NCI-H2029 (cell line): Measurements from ENCODE around the gene HECA.
A peak's percentile ranks its signal among the peaks of the same experiment; 100 is the strongest.
"Not testable (repeated sequence)": the region's sequence is repeated elsewhere in the genome, so short reads cannot be mapped to it uniquely, and the experiment has no call there.

Experiments
- DNase-seq: peaks from one replicate; lab custom pipeline; 2025; lab: John Stamatoyannopoulos, UW

The HECA gene, protein sequence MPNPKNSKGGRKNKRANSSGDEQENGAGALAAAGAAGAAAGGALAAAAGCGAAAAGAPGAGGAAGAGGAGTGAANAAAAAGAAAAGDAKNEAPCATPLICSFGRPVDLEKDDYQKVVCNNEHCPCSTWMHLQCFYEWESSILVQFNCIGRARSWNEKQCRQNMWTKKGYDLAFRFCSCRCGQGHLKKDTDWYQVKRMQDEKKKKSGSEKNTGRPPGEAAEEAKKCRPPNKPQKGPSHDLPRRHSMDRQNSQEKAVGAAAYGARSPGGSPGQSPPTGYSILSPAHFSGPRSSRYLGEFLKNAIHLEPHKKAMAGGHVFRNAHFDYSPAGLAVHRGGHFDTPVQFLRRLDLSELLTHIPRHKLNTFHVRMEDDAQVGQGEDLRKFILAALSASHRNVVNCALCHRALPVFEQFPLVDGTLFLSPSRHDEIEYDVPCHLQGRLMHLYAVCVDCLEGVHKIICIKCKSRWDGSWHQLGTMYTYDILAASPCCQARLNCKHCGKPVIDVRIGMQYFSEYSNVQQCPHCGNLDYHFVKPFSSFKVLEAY

DNA sequence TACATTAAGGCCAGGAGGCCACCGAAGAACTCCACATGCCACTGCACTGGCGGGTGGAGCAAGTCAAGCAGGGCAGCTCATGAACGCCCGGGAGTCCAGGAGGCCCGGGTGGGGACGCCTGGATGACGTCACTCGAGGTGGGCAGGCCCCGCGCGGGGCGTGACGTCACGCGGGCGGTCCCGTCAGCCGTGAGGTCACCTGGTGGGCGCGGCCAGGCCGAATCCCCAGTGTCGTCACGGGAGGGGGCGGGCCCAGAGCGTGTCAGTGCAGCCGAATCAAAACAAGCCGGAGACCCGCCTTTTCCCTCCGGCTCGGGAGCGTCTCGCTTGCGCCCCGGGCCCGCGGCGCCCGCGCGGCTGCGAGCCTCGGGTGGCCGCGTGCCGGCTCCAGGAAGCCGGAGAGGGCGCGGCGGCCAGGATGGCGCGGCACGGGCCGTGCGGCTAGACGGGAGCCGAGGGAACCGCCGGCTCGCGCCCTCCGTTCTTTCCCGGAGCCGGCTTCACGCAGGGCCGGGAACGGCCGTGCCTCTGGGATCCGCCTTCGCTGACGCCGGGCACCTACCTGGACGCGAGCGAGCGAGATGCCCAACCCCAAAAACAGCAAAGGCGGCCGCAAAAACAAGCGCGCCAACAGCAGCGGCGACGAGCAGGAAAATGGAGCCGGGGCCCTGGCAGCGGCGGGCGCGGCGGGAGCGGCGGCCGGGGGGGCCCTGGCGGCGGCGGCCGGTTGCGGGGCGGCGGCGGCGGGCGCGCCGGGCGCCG, at the start of gene HECA:
HECA (plus strand) TSS at position 264 of the 761 bp plus-strand sequence; CDS start at position 581, 317 bp downstream.
- DNase-seq = peak; percentile 68

DNA sequence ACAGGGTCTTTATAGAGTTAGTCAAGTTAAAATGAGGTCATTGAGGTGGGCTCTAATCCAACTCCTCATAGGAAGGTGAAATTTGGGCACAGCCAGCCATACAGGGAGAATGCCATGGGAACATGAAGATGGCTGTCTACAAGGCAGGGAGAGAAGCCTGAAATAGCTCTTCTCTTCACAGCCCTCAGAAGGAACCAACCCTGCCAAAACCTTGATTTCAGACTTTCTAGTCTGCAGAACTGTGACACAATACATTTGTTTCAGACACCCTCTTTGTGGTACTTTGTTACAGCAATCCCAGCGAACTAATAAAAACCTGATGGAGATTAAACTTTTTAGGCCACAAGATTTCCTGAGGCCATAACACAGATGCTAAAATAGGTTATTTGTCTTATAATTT, 43.1 kb upstream of the HECA start:
- no peak for DNase-seq

DNA sequence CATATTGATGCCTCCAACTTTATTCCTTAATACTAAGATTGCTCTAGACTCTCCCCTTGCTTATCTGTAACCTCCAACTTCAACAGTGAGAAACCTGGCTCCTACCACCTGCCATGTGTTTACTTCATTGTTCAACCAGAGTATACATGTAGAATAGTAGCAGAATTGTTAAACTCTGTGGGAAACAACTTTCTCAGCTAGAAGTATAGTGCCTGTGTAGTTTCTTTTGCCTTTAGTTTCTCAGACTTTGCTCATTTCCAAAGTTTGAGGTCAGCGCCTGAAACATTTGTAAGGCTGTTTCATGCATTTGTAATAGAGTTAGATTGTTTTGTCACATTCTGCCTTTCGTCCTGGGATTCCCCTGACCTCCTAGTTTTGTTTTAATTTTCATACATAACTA, 34.9 kb upstream of the HECA start:
- no peak for DNase-seq

DNA sequence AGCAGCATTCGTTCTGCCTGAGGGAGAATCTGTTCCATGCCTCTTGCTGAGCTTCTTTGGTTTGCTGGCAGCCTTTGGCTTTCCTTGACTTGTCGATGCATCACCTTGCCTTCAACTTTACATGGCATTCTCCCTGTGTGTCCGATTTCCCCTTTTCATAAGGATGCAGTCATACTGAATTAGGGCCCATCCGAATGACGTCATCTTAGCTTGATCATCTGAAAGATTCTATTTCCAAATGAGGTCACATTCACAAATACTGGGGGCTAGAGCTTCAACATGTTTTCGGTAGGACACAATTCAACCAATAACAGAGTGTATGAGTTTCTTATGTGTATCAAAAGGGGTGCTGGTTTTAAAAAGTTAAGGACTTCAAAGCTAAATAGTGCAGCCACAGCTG, 27.8 kb upstream of the HECA start:
- DNase-seq = no peak

- no peak for DNase-seq
These were observed 26.5 kb upstream of the HECA start for GRCh38 chr6:139108378-139108777.

DNA sequence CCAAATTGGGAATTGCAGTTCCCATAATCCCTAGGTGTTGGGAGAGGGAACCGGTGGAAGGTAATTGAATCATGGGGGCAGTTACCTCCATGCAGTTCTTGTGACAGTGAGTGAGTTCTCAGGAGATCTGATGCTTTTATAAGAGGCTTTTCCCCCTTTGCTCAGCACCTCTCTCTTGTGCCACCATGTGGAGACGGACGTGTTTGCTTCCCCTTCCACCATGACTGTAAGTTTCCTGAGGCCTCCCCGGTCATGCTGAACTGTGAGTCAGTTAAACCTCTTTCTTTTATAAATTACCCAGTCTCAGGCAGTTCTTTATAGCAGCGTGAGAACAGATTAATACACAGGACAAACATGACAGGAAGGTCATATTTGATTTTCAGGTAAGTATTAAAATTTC, 25.3 kb upstream of the HECA start:
- DNase-seq = no peak

GRCh38 chr6:139112146-139112545, 22.7 kb upstream of the HECA start:
- DNase-seq = no peak

GRCh38 chr6:139112561-139112960, 22.3 kb upstream of the HECA start:
- no peak for DNase-seq

DNA sequence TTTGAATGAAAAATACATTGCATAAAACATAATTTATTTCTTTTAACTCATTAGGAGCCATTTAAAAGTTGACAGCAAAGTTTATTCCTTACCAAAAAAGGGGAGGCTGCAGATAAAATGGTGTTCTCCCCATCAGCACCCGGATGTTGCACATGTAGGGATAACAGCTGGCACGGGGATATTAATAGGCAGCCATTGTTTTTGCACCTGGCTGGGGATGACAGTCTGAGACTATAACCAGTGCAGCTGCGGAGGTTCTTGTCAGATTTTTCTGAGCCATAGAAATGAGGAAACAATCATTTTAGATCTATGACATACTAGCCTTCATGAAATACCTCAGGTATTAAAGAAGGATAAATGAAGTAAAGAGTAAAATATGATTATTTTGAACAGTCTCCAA, 20.1 kb upstream of the HECA start:
- DNase-seq = no peak

- no peak for DNase-seq
These were observed 18.7 kb upstream of the HECA start for GRCh38 chr6:139115989-139116758.

DNA sequence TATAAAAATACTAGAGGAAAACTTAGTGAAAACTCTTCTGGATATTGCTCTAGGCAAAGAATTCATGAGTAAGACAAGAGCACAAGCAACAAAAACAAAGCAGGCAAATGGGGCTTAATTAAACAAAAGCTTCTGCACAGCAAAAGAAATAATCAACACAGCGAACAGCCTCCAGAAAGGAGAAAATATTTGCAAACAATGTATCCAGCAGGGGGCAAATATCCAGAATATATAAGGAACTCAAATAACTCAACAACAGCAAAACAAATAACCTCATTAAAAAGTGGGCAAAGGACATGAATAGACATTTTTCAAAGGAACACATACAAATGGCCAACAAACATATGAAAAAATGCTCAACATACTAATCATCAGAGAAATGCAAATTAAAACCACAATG, 17.1 kb upstream of the HECA start:
- no peak for DNase-seq

DNA sequence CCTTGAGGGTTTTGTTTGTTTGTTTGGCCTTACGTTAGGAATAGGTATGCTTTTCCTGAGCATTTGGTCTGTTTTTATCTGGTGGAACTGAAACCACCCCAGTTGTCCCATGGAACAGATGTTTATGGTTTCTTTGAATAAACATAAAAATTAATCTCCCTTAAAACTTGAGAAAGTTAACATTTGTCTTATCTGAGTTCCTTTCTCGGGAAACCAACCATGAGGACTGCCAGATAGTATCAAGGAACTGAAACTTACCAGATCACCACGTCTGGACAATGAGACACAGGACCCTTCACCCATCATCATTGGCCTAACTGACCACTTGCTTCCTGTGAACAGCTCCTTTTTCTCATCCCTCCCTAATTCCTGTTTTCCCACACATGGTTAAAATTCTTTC, 15.3 kb upstream of the HECA start:
- no peak for DNase-seq

- not testable (repeated sequence) for DNase-seq
These were observed 12.1 kb upstream of the HECA start for GRCh38 chr6:139122823-139123222.

- DNase-seq = no peak
These were observed 9.8 kb upstream of the HECA start for GRCh38 chr6:139124887-139125672.

- no peak for DNase-seq
These were observed 8.6 kb upstream of the HECA start for GRCh38 chr6:139126255-139126654.

DNA sequence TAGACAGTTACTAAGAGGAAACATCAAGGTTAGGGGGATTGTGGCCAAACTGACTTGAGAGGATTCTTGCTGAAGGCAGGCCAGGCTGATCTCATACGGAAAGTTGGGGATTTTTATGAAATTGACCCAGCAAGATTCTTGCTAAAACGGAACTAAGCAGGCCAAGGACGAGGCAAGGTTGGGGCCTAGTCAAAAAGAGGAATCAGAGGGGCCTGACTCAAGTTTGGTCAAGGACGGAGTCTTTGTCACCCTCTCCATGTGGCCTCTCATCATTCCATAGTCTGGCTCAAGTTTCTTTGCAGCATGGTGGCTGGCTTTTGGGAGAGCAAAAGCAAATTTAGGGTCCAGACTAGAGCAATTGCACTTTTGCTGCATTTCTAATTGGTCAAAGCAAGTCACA, 7.9 kb upstream of the HECA start:
- no peak for DNase-seq

DNA sequence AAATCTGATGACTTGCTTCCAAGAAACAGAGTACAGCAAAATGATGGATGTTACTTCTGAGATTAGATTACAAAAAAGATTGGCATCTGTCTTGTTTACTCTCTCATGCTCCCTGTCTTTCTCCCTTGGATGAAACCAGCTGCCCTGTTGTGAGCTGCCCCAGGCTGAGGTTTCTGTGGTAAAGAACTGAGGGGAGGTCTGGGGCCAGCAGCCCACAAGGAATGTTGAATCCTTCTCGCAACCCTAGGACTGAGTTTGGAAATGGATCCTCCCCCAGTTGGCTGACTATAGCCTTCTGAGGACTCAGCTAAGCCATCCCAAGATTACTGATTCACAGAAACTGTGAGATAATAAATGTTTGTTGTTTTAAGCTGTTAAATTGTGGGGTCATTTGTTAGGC, 5.6 kb upstream of the HECA start:
- no peak for DNase-seq

GRCh38 chr6:139131736-139132280, 3.1 kb upstream of the HECA start:
- DNase-seq = no peak

DNA sequence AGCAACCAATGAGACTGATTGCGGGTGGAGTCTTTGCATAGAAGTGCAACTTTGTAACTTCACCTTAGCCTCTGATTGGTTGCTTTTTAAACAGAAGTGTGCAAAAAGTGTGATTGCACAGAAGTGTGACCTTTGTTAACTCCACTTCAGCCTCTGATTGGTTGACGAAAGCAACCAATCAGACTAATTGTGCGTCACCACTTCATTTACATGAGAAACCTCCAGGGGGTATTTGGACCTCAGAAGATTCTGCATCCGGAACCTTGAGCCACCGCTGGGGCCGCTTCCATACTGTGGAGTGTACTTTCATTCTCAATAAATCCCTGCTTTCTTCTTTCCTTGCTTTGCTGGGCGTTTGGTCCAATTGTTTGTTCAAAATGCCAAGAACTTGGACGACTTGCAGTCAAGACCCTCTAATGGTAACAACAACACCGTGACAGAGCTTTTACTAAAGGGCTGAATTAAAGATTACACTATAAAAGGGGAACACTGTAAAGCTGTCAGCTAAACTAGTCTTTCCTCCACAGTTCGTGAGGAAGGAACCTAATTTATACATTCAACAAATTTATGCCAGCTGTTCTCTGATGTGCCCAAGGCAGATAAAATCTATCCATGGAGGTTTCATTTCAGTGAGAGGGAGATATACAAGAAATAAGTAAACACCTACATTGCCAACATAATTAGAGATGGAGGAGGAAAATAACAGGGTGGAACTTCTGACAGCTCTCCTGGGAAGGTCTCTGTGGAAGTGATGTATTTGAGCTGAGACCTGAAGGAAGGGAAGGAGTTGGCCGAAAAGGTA, 1.4 kb upstream of the HECA start:
- DNase-seq = no peak

DNA sequence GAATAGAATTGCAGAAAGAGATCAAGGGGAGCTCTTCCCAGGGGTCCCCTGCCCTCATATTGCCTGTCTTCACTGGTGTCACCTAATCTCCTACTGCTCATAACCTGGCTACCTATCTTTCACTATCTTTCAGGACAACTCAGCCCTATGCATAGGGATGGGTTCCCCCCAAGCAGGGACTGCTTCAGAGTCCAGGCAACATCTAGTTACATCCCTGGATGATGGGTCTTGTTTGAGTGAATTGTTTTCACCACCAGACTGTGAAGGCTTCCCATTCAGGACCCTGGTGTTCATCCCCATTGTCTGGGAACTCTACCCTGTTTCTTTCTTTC, 850 bp upstream of the HECA start:
- no peak for DNase-seq
